Prostate gland (tissue), 2 donors: ENCODE data around the gene NTSR2. TPM values are rescaled to one million over a fixed set of nuclear protein-coding genes. Genes with fewer than 3 reads are reported as not detected.

Experiments used
- DNase-seq: peaks from one replicate; pipeline ENCODE4 v3.0.0-alpha.2; 2019; ENCODE audit warnings: low spot score
- H3K27ac ChIP-seq, 2 donors: fragments of 200-600 bp; sonication (generic); 2 replicates each; pipeline ENCODE4 v1.5.1; 2017 to 2019
- H3K27me3 ChIP-seq: fragments of 200-600 bp; sonication (generic); replicated peaks from 2 replicates; pipeline ENCODE4 v1.5.1; 2019; ENCODE audit not compliant: insufficient read depth
- H3K36me3 ChIP-seq, 2 donors: fragments of 200-600 bp; sonication (generic); 1 replicate in 1 of 2; 2 replicates in 1 of 2; pipeline versions ENCODE4 v1.5.1 to v1.8.1; 2017 to 2019
- H3K4me1 ChIP-seq: fragments of 200-600 bp; sonication (generic); replicated peaks from 2 replicates; pipeline ENCODE4 v1.5.1; 2019
- H3K4me3 ChIP-seq, 2 donors: fragments of 200-600 bp; sonication (generic); 2 replicates each; pipeline ENCODE4 v1.5.1; 2017 to 2019
- H3K9me3 ChIP-seq: fragments of 200-600 bp; sonication (generic); 2 replicates; pipeline ENCODE4 v1.5.1; 2017
- CTCF ChIP-seq, 4 experiments: fragments of 200-600 bp in 2 of 4; fragments of 450-650 bp in 2 of 4; sonication (generic) in 2 of 4; IDR thresholded peaks; 1 replicate in 3 of 4; 2 replicates in 1 of 4; pipeline ENCODE4 v1.5.1; 2016 to 2019; ENCODE audit warnings: antibody characterized with exemption in 4 of 4, mild to moderate bottlenecking in 2 of 4, moderate library complexity in 2 of 4
- POLR2A ChIP-seq: fragments of 450-650 bp; IDR thresholded peaks from one replicate; pipeline ENCODE4 v1.6.1; 2016; ENCODE audit warnings: antibody characterized with exemption, mild to moderate bottlenecking
- POLR2AphosphoS5 ChIP-seq: sonication (generic); formaldehyde crosslinking; IDR thresholded peaks from one replicate; pipeline ENCODE4 v1.6.1; 2017; ENCODE audit warnings: antibody characterized with exemption
- WGBS: methylation state at CpG from one replicate; pipeline ENCODE4 v1.1.5; 2018; 5-methylcytosine and 5-hydroxymethylcytosine counted together
- intact Hi-C: fragments of 100-400 bp; cut with DNase I; formaldehyde crosslinking; loops from one replicate; pipeline ENCODE4 v1.14.2; 2022
- total RNA-seq, 2 donors: library from RNA; depleted of rRNA; stranded (reverse); fragments of >200 nt; gene quantifications; one replicate each; pipeline ENCODE4 v1.1.0, GENCODE V29; 2016

NTSR2 gene
- total RNA-seq, 2 donors from 2014 or later = 0.34 TPM; not detected in 1

- Histone ChIP-seq H3K4me1 (no peaks in the 10 kb centered on the region), H3K9me3 (no peaks in the 10 kb centered on the region), H3K4me3 (no peak overlapping the region), H3K27ac (no peak overlapping the region), H3K27me3 (no peaks in the 10 kb centered on the region), H3K36me3 (no peaks in the 10 kb centered on the region)
- TF ChIP-seq POLR2AphosphoS5 = no peak
- no peak for TF ChIP-seq POLR2A
- TF ChIP-seq CTCF (IDR thresholded peaks at IDR 0.05) = no peak
- WGBS = 97% methylated on average over 10 of the region's 10 CpGs
- intact Hi-C loops = no loop called here
- DNase-seq = no peak
These were observed 10.1 kb downstream of the NTSR2 start for GRCh38 chr2:11659851-11660250.

- Histone ChIP-seq H3K4me1 (no peaks in the 10 kb centered on the region), H3K4me3 (no peak overlapping the region), H3K27ac (no peak overlapping the region), H3K36me3 (no peaks in the 10 kb centered on the region), H3K27me3 (no peaks in the 10 kb centered on the region), H3K9me3 (no peaks in the 10 kb centered on the region)
- TF ChIP-seq POLR2AphosphoS5 = no peak
- TF ChIP-seq POLR2A = no peak
- TF ChIP-seq CTCF (IDR thresholded peaks at IDR 0.05) = no peak
- WGBS = 73% methylated on average over 5 of the region's 11 CpGs
- intact Hi-C loops = no loop called here
- no peak for DNase-seq
These were observed 10.9 kb downstream of the NTSR2 start for GRCh38 chr2:11659115-11659475.

GRCh38 chr2:11658208-11659114 lies 11.5 kb downstream of the NTSR2 start:
- 85% methylated on average over 19 of the region's 19 CpGs for WGBS
- Histone ChIP-seq H3K27ac (no peak overlapping the region), H3K4me1 (no peaks in the 10 kb centered on the region), H3K9me3 (no peaks in the 10 kb centered on the region), H3K4me3 (no peak overlapping the region), H3K27me3 (no peaks in the 10 kb centered on the region), H3K36me3 (no peaks in the 10 kb centered on the region)
- TF ChIP-seq POLR2A = no peak
- no peak for TF ChIP-seq CTCF (IDR thresholded peaks at IDR 0.05)
- no peak for TF ChIP-seq POLR2AphosphoS5
- intact Hi-C loops = no loop called here
- no peak for DNase-seq

DNA sequence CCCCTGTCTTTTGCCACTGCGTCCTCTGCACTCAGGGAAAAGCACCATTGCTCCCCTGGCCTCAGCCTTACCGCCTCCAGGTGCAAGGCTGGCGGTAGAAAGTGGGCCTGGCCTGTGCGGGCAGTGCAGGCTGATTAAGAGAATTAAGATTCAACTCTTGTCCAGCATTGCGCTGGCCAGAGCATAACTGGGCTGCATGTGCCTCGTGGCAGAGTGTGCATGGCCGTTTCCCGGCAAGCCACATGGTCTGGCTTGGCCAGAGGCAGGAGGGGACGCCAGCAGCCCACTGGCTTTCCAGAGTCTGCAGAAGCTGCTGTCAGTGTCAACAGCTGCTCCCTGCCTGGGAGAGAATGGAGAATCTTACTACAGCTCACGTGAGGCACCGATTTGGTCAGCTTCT lies 12.3 kb downstream of the NTSR2 start:
- no peak overlapping the region for H3K4me3 ChIP-seq
- no peak for DNase-seq
- H3K4me1 ChIP-seq = no peaks in the 10 kb centered on the region
- WGBS = 88% methylated on average over 11 of the region's 11 CpGs
- H3K27ac ChIP-seq = no peak overlapping the region
- intact Hi-C loops = no loop called here
- no peaks in the 10 kb centered on the region for H3K36me3 ChIP-seq
- no peaks in the 10 kb centered on the region for H3K9me3 ChIP-seq
- TF ChIP-seq POLR2AphosphoS5 = no peak
- TF ChIP-seq CTCF (IDR thresholded peaks at IDR 0.05) = no peak
- no peak for TF ChIP-seq POLR2A
- no peaks in the 10 kb centered on the region for H3K27me3 ChIP-seq

GRCh38 chr2:11657195-11657594 lies 12.8 kb downstream of the NTSR2 start:
- intact Hi-C loops = no loop called here
- no peak overlapping the region for H3K4me3 ChIP-seq
- DNase-seq = no peak
- H3K36me3 ChIP-seq = no peaks in the 10 kb centered on the region
- no peak for TF ChIP-seq POLR2A
- TF ChIP-seq CTCF (IDR thresholded peaks at IDR 0.05) = no peak
- TF ChIP-seq POLR2AphosphoS5 = no peak
- no peaks in the 10 kb centered on the region for H3K9me3 ChIP-seq
- no peak overlapping the region for H3K27ac ChIP-seq
- no peaks in the 10 kb centered on the region for H3K4me1 ChIP-seq
- H3K27me3 ChIP-seq = no peaks in the 10 kb centered on the region
- WGBS = 95% methylated on average over 11 of the region's 11 CpGs
